ENCODE measurements around the gene SCLT1. TPM values are rescaled to one million over a fixed set of nuclear protein-coding genes. Genes with fewer than 3 reads are reported as not detected.
A peak's percentile ranks its signal among the peaks of the same experiment; 100 is the strongest.

The SCLT1 gene
- total RNA-seq, 2 donors from 2014 or later, result 11.4 to 12.0 TPM

GRCh38 chr4:128979934-128980333 lies 113.4 kb downstream of the SCLT1 start:
- no peaks in the 10 kb centered on the region for H3K4me1 Mint-ChIP-seq
- Histone ChIP-seq H3K4me1 (ENCODE audit: control insufficient read depth, insufficient read depth, low read length) (no peaks in the 10 kb centered on the region), H3K36me3 (ENCODE audit: control insufficient read depth, insufficient read depth, low read length) (no peaks in the 10 kb centered on the region), H3K27ac (ENCODE audit: low read depth, low read length) (no peak overlapping the region), H3K9me3 (ENCODE audit: control insufficient read depth, low read length) (no peaks in the 10 kb centered on the region), H3K9ac (ENCODE audit: extremely low read depth, low read length, poor library complexity, severe bottlenecking) (no peak overlapping the region), H3K27me3 (ENCODE audit: control insufficient read depth, insufficient read depth, low read length, poor library complexity, severe bottlenecking) (no peaks in the 10 kb centered on the region), H3K4me3 (ENCODE audit: low read length) (no peak overlapping the region)
- no peaks in the 10 kb centered on the region for H3K27me3 Mint-ChIP-seq (ENCODE audit: insufficient read depth)
- TF ChIP-seq, protein P1, sequence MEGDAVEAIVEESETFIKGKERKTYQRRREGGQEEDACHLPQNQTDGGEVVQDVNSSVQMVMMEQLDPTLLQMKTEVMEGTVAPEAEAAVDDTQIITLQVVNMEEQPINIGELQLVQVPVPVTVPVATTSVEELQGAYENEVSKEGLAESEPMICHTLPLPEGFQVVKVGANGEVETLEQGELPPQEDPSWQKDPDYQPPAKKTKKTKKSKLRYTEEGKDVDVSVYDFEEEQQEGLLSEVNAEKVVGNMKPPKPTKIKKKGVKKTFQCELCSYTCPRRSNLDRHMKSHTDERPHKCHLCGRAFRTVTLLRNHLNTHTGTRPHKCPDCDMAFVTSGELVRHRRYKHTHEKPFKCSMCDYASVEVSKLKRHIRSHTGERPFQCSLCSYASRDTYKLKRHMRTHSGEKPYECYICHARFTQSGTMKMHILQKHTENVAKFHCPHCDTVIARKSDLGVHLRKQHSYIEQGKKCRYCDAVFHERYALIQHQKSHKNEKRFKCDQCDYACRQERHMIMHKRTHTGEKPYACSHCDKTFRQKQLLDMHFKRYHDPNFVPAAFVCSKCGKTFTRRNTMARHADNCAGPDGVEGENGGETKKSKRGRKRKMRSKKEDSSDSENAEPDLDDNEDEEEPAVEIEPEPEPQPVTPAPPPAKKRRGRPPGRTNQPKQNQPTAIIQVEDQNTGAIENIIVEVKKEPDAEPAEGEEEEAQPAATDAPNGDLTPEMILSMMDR (conservative IDR thresholded peaks at IDR 0.05), result no peak
- no peak overlapping the region for H3K4me3 Mint-ChIP-seq
- H3K36me3 Mint-ChIP-seq (ENCODE audit: low read depth), result no peaks in the 10 kb centered on the region
- no peak for DNase-seq
- no peaks in the 10 kb centered on the region for H3K9me3 Mint-ChIP-seq
- H3K27ac Mint-ChIP-seq, result no peak overlapping the region

GRCh38 chr4:128978985-128979384 lies 114.4 kb downstream of the SCLT1 start:
- Histone ChIP-seq H3K36me3 (ENCODE audit: control insufficient read depth, insufficient read depth, low read length) (no peaks in the 10 kb centered on the region), H3K9me3 (ENCODE audit: control insufficient read depth, low read length) (no peaks in the 10 kb centered on the region), H3K27ac (ENCODE audit: low read depth, low read length) (no peak overlapping the region), H3K4me3 (ENCODE audit: low read length) (no peak overlapping the region), H3K4me1 (ENCODE audit: control insufficient read depth, insufficient read depth, low read length) (no peaks in the 10 kb centered on the region), H3K27me3 (ENCODE audit: control insufficient read depth, insufficient read depth, low read length, poor library complexity, severe bottlenecking) (no peaks in the 10 kb centered on the region), H3K9ac (ENCODE audit: extremely low read depth, low read length, poor library complexity, severe bottlenecking) (no peak overlapping the region)
- TF ChIP-seq, protein P1 (conservative IDR thresholded peaks at IDR 0.05), result no peak
- H3K4me1 Mint-ChIP-seq, result no peaks in the 10 kb centered on the region
- WGBS, 2 experiments (ENCODE audit: insufficient coverage in 1 of 2, insufficient read length in 1 of 2), result 100% methylated on average over 1 of the region's 1 CpG; no CpG with 5 or more reads in 1 of the 2 experiments
- H3K27me3 Mint-ChIP-seq (ENCODE audit: insufficient read depth), result no peaks in the 10 kb centered on the region
- no peak overlapping the region for H3K4me3 Mint-ChIP-seq
- no peaks in the 10 kb centered on the region for H3K36me3 Mint-ChIP-seq (ENCODE audit: low read depth)
- no peak for DNase-seq
- no peak overlapping the region for H3K27ac Mint-ChIP-seq
- no peaks in the 10 kb centered on the region for H3K9me3 Mint-ChIP-seq

GRCh38 chr4:128974136-128974581 lies 119.2 kb downstream of the SCLT1 start:
- H3K27ac ChIP-seq (ENCODE audit: low read depth, low read length), result peak overlapping the region; percentile 4
- H3K4me1 Mint-ChIP-seq, result no peaks in the 10 kb centered on the region
- no peak overlapping the region for H3K4me3 ChIP-seq (ENCODE audit: low read length)
- H3K4me1 ChIP-seq (ENCODE audit: control insufficient read depth, insufficient read depth, low read length), result no peaks in the 10 kb centered on the region
- H3K4me3 Mint-ChIP-seq, result no peak overlapping the region
- no peaks in the 10 kb centered on the region for H3K27me3 ChIP-seq (ENCODE audit: control insufficient read depth, insufficient read depth, low read length, poor library complexity, severe bottlenecking)
- no peak overlapping the region for H3K27ac Mint-ChIP-seq
- no peaks in the 10 kb centered on the region for H3K27me3 Mint-ChIP-seq (ENCODE audit: insufficient read depth)
- no peaks in the 10 kb centered on the region for H3K9me3 ChIP-seq (ENCODE audit: control insufficient read depth, low read length)
- H3K36me3 ChIP-seq (ENCODE audit: control insufficient read depth, insufficient read depth, low read length), result no peaks in the 10 kb centered on the region
- TF ChIP-seq, protein P1 (conservative IDR thresholded peaks at IDR 0.05), result no peak
- peaks cover under 1% of the 10 kb centered on the region for H3K36me3 Mint-ChIP-seq (ENCODE audit: low read depth)
- no peak for DNase-seq
- 91 to 93% methylated on average over 1 to 2 of the region's 2 CpGs for WGBS, 2 experiments (ENCODE audit: insufficient coverage in 1 of 2, insufficient read length in 1 of 2)
- H3K9ac ChIP-seq (ENCODE audit: extremely low read depth, low read length, poor library complexity, severe bottlenecking), result no peak overlapping the region
- no peaks in the 10 kb centered on the region for H3K9me3 Mint-ChIP-seq

Measured in endodermal cell (in vitro differentiated cells).